GM18873 (cell line): ENCODE results near the gene PRSS57.
"Not testable (repeated sequence)": the region's sequence is repeated elsewhere in the genome, so short reads cannot be mapped to it uniquely, and the experiment has no call there.

Experiments
- ATAC-seq: cut with Tn5 transposase; IDR thresholded peaks from one replicate; pipeline ENCODE4 v1.9.1; 2021; ENCODE audit warnings: mild to moderate bottlenecking, moderate library complexity, moderate number of reproducible peaks; ENCODE audit not compliant: unreplicated experiment, low FRiP score

PRSS57 gene

DNA sequence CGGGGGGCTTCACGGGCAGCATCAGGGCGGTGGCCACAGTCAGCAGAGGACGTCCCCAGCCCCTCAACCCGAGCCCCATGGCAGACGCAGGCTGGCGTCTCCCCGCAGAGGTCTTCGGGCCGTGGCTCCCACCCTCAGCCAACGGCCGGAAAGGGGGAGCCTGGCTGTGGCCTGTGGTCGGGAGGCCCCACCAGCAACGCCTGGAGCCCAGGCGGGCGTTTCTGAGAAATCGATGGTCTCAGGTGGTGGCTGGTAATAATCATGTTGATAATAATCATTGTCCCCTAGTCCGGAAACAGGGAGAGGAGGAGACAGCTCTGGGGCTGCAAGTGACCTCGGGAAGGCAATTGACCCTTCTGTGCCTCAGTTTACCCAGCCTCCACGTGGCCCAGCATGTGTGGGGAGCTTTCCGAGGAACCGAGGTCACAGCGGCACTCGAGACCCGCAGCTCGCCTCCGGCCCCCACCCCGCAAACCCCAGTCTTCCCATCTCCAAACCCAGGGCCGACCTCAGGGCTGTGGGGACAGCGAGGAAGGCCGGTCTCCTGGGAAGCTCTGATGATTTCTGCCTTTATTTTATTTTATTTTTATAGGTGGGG lies at the start of gene PRSS57:
Gene PRSS57 (minus strand): TSS at position 101 of the 598 bp plus-strand sequence. CDS start 22 bp downstream, at position 79.
- ATAC-seq: no peak

DNA sequence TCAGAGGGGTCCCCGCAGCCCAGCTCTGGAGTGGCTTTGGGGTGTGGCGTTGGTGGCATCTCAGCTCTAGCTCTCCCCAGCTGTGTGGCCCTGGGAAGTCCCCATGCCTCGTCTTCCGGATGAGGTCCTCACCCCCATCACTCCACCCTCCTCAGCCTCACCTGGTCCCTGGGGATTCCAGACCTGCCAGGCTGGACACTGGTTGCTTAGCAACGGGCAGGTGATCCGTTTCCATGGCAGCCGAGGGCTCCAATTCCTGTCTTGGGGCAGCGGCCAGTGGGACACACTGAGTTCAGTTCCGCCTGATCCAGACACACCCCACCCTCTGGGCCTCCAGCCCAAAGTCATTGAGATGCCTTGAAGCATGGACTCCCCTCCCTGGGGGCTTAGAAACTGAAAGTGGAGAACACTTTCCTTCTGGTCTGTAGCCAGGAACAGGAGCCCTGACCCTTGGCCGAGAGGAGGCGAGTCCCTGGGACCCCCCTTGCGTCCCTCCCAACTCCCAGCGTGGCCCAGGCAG lies 48.0 kb upstream of the PRSS57 start:
- no peak for ATAC-seq

DNA sequence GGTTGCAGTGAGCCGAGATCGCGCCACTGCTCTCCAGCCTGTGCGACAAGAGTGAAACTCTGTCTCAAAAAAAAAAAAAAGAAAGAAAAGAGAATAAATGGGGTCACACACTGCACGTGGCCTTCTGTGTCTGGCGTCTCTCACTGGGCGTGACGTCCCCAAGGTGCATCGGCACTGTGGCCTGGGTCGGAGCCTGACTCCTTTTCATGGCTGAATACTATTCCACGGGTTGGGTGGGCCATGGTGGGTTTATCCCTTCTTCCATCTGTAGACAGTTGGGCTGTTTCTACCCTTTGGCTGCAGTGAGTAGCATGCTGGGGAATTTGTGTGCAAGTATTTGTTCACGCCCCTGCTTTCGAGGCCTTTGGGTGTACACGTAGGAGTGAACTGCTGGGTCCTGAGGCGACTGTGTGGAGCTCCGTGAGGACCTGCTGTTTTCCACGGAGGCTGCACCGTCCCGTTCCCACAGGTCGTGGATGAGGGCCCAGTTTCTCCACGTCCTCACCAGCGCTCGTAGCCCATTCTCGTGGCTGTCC lies 47.4 kb upstream of the PRSS57 start:
- no peak for ATAC-seq

DNA sequence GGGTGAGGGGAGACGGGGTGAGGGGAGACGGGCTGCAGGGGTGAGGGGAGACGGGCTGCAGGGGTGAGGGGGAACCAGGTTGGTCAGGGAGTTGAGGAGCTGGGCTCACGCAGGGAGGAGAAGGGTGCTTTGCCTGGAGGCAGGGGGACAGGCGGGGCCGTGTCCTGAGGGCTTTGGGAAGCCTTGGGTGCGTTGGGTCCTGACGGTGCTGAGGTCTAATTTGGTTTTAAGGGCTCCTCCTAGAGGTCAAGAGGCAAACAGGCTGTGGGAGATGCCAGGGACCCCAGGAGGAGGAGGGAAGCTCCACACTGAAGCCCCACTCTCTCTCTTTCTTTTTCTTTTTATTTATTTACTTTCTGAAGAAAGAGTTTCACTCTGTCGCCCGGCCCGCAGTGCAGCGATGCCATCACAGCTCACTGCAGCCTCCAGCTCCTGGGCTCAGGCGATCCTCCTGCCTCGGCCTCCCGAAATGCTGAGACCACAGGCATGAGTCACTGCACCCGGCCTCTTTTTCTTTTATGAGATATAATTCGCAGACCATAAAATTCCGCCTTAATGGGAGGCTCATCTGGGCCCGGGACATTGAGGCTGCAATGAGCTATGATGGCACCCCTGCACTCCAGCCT lies 46.4 kb upstream of the PRSS57 start:
- no peak for ATAC-seq

DNA sequence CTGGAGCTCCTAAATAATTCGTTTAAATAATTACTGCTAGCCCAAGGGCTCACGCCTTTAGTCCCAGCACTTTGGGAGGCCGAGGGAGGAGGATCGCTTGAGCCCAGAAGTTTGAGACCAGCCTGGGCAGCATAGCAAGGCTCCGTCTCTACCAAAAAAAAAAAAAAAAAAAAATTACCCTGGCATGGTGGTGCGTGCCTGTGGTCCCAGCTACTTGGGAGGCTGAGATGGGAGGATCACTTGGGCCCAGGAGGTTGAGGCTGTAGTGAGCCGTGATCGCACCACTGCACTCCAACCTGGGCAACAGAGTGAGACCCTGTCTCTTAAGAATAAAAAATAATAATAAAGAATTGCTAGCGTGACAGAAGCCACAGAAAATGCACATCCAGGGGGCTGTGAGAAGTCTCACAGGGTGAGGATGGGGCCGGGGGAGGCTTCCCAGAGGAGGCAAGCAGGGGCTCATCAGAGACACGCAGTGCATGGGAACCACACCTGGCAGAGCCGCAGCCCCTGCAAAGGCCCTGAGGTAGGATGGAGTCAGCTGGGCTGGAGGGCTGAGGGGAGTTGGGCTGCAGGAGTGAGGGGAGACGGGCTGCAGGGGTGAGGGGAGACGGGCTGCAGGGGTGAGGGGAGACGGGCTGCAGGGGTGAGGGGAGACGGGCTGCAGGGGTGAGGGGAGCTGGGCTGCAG lies 45.7 kb upstream of the PRSS57 start:
- ATAC-seq: not testable (repeated sequence)

DNA sequence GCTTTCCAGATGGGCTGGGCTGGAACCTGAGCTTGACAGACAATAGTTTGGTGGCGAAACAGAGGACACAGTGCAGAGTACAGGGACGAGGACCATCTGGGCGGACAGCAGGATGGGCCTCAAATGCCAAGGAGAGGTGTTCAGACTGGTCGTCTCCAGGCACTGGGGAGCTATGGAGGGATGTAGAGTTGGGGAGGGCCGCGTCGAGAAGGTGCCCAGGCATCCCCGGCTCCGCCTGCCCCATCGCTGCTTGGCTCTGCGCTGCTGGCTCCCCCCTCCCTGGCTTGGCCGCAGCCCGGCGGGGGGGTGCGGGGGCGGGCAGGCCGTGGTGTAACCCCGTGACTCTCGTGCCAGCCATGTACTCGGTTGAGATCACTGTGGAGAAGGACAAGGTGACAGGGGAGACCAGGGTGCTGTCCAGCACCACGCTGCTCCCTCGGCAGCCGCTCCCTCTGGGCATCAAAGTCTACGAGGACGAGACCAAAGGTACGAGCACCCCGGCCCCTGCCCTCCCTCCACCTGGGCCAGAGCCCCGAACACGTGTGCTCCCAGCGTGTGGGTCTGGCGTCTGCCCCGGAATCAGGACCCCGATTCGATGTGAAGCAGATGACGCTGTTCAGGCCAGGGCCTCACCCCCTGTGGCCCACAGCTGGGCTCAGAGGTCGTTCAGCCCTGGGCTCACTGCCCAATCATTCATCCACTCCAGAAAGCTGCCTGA lies 44.9 kb upstream of the PRSS57 start:
- no peak for ATAC-seq

DNA sequence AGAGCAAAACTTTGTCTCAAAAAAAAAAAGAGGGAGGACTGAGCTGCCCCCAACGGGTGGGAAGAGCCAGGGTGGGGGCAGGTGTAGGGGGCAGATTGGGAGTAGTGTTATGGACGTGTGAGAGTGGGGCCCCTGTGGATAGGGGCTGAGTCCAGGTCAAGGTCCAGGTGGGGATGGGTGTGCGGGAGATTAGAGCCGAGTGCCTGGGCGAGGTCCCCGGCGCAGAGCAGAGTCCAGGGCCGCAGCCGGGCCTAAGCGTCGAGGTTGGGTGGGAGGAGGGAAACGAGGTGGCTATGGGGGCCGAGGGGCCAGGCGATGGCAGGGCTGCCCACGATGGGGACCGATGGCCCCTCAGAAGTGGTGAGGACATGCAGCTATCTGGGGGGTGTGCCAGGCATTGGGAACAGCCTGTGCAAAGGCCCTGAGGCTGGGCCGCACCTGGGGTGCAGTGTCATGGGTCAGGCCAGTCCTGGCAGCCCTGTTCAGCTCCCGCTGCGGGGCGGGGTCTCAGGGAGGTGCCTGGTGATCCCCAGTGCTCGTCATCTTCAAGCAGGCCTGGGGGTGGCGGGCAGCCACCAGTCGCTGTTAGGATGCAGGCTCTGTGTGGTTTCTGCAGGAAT lies 43.4 kb upstream of the PRSS57 start:
- ATAC-seq: no peak

DNA sequence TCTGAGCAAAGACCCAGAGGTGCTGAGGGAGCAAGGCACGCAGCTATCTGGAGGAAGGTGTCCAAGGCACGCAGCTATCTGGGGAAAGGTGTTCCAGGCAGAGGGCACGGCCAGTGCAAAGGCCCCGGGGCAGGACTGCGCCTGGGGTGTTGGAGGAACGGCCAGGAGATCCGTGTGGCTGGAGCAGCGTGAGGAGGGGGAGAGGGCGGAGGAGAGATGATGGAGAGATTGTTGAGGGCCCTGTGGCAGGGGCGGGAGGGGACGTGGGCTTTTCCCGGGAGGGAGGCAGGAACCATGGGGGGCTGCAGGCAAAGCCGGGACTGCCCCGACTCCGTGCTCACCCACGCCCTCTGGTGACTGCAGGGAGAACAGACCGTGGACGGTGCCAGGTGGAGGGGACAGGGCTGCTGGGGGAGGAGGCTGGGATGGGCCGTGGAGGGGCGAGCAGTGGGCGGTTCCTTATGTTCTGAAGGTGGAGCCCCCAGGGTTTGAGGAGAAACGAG lies 42.4 kb upstream of the PRSS57 start:
- ATAC-seq: no peak

DNA sequence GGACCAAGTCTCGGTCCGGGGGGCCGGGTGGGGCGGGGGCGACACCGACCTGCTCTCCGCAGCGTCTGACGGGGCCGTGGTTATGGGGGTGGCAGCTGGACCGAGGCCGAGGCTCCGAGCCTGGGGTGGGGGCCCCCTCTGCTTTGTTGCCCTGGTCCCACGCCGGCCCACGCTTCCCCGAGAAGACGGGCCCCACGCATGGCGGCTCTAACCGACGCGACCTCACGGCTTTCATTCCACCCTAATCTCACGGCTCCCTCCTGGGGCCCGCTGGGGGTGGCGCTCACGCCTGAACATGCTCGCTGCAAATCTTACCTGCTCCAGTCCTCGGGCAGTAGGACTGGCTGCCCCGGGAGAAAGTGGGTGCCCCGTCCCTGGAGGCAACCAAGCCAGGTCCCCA lies 40.9 kb upstream of the PRSS57 start:
- ATAC-seq: no peak

DNA sequence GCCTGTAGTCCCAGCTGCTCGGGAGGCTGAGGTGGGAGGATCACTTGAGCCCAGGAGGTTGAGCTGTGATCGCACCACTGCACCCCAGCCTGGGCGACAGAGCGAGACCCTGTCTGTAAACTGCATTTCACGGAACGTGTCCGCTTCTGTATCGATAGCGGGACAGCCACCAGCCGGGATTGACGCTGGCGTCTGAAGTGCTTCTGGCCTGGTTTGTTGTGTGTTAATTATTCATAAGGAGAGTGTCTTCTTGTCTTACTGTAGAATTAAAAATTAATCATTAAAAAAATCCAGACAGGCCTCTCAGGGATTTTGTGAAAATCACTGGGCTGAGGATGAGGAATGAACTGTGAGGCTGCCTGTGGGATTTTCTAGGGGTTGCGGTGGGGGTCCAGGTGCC lies 39.5 kb upstream of the PRSS57 start:
- no peak for ATAC-seq

DNA sequence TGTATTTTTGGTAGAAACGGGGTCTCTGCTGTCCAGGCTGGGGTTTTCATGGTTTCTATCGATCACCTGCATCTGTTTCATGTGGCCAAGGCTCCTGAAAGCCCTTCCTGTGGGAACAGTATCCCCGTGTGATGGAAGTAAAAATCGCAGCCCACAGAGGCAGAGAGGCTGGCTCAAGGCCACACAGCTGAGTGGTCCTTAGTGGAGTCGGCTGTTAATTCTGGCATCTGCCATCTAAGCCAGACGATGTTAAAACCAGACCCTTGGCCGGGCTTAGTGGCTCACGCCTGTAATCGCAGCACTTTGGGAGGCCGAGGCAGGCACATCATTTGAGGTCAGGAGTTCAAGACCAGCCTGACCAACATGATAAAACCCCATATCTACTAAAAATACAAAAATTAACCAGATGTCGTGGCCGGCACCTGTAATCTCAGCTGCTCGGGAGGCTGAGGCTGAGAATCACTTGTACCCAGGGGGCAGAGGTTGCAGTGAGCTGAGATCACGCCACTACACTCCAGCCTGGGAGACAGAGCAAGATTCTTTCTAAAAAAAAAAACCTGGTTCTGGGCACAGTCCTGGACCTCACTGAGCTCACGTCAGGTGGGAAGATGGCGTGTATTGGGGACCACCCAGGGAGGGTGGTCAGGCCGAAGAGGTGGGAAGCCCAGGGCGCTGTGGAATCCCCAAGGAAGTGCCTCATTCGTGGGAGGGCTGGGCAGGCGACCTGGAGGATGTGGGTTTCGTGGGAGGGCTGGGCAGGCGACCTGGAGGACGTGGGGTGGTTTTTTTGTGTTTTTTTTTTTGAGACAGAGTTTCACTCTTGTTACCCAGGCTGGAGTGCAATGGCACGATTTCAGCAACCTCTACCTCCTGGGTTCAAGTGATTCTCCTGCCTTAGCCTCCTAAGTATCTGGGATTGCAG lies 37.2 kb upstream of the PRSS57 start:
- no peak for ATAC-seq

DNA sequence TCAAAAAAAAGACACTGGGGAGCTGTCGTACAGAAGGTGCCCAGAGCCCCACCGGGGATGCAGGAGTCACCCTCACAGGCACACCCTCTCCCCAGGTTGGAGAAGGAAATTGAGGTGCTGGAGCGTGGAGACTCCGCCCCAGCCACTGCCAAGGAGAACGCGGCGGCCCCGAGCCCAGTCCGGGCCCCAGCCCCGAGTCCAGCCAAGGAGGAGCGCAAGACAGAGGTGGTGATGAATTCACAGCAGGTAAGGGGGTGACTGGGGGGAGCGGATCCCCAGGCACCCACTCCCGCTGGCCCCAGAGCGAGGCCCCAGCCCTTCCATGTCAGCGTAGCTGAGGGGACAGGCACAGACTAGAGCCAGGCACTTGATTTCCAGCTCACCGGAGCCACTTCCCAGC lies 35.7 kb upstream of the PRSS57 start:
- ATAC-seq: no peak

DNA sequence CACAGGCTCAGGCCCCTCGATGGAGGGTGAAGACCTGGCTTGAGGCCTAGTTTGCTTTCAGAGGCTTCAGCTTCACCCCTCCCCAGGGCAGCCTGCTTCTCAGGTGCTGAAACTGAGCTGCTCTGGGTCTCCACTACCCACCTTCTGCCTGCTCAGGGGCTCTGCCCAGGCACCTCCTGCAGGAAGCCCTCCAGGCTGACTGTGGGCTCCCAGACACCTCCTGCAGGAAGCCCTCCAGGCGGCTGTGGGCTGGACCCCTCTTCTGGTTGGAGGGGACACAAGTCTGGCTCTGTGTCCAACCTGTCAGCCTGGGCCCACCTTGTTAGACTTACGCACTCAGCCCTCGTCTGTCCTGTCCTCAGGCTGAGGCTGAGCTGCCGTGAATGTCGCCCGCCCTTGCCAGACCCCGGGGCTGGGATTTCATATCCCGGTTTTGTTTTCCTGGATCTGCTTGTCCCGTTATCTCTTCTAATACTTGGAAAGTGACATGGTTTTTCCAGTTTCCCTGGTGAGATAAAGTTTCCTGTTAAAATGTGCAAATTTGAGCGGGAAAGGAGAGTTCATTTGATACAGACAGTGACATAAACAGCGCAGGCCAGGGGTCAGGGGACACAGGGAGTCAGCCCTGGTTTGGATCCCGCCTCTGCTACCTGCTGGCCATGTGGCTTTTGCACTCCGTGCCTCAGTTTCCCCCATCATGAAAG lies 34.9 kb upstream of the PRSS57 start:
- no peak for ATAC-seq

DNA sequence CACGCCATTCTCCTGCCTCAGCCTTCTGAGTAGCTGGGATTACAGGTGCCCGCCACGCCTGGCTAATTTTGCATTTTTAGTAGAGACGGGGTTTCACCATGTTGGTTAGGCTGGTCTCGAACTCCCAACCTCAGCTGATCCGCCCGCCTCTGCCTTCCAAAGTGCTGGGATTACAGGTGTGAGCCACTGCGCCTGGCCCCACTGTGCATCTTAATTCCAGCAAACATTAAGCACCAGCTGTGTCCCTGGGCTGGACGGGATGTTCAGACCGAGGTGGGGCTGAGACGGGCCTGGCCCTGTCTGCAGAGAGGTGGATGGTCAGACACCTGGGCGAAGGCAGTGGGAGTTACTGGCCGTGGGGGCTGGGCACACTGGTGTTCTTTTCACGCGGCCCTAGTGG lies 34.3 kb upstream of the PRSS57 start:
- not testable (repeated sequence) for ATAC-seq

DNA sequence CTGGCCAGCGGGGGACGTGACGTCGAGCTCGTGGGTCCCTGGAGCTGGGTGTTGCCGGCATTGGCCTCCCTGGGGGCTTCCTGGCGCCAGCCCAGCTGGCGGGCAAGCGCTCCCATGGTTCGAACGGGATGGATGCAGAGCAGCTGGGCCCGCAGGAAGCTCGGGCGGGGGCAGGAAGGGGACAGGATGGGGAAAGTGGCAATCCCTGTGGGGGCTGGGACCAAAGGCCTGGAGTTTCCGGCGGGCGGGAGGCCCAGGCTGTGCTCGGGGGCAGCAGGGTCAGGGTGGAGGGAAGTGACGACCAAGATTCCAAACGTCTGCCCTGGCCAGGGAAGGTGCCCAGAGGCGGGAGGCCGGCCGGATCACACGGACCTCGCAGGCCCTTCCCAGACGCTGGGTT lies 32.8 kb upstream of the PRSS57 start:
- no peak for ATAC-seq

DNA sequence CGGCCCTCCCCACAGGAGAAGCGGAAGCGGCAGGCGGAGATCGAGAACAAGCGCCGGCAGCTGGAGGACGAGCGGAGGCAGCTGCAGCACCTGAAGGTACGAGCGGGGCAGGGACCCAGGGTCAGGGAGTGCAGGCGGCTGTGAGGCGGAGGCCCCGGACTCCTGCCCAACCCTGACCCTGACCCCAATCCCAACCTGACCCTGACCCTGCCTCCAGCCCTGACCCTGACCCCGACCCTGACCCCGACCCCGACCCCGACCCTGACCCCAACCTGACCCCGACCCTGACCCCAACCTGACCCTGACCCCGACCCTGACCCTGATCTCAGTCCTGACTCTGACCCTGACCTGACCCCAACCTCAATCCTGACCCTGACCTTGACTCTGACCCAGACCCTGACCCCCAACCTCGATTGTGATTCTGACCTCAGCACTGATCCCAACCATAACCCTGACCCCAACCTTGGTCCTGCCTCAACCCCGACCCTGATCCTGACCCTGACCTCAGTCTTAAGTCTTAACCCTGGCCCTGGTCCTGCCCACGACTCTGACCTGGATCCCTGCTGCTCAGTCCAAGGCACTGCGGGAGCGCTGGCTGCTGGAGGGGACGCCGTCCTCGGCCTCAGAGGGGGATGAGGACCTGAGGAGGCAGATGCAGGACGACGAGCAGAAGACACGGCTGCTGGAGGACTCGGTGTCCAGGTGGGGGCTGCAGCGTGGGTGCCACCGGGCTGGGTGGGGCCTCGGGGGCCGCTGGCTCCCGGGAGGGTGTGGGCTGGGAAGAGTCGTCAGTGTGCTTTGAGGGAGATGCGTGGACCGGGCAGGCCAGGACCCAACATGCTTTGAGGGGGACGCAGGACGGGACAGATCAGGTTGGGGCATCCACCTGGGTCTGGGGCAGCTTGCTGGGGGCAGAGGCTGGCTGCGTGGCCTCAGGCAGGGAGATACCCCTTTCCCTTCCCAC lies 32.0 kb upstream of the PRSS57 start:
- no peak for ATAC-seq

DNA sequence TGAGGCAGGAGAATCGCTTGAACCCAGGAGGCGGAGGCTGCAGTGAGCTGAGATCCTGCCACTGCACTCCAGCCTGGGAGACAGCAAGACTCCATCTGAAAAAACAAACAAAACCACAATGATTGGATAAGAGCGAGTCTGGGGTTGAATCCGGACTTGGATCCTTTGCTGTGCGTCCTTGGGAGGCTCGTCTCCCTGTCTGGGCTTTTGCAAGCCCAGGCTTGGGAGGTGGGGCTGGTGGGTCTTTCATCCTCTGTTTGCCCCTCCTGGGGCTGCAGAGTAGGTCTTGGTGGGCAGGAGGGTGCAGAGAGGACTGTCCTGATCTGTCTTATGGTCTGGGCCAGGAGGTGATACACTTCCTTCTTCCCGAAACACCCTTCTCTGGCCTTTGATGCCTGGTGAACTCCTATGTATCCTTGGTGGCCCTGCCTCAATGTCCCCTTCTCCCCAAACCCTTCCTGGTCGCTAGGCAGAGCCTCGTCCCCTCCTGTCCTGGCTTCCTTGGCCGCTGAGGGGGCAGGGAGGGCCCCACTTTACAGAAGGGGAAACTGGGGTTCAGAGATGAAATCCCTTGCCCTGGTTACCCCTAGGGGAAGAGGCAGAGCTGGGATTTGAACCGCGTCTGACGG lies 30.3 kb upstream of the PRSS57 start:
- ATAC-seq: no peak
